COR-L47 (cell line): ENCODE results near the gene SLC38A7.
"Not testable (repeated sequence)": the region's sequence is repeated elsewhere in the genome, so short reads cannot be mapped to it uniquely, and the experiment has no call there.

Experiments used
- DNase-seq: peaks from one replicate; lab custom pipeline; 2025; lab: John Stamatoyannopoulos, UW

The SLC38A7 gene

GRCh38 chr16:58678269-58678668, 6.3 kb downstream of the SLC38A7 start:
- DNase-seq = no peak

DNA sequence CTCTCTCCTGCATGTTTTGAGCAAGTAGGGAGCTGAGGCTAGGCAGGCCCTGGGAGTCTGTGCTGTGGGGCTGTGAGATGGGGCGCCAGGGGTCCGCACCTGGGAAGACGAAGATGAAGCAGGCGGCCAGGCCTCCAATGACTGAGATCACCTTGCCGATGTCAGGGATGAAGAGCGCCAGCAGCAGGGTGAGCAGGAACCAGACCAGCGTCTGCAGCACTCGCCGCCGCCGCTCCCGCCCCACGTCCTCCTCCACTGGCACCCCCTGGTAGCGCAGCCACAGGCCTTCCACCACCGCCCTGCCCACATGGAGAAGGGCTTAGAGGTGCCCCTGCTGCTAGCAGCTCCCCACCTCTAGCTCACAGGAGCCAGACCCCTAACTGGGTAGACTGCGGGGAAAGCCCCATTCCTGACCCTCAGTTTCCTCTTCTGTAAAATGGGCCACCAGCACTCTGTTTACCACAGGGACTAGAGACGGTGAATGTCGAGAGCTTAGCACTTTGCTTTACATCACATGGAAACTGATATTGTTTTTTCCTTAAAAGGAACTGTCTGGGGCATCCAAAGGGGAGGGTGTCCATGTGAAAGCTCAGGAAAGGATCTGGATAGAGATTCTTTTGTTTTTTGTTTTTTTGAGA, 13.5 kb downstream of the SLC38A7 start:
- DNase-seq = no peak

DNA sequence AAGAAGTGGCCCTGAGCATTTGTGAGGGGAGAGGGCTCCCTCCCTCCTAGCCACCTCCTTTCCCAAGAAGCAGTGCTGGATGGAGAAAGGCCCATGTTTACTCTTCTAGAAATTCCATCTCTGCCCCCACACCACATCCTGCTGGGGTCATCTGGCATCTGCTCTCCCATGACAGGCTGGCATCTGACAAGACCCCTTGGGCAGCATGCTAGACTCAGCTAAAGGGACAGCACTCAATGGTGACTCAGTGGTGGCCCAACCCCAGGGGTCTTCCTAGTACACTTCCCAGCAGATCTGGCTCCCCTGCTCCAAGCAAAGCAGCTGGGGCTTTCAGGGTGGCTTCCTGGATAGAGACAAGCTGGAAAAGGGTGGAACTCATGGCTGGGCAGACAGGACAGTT, 14.4 kb downstream of the SLC38A7 start:
- DNase-seq = no peak

GRCh38 chr16:58665200-58665599, 19.4 kb downstream of the SLC38A7 start:
- DNase-seq = no peak

DNA sequence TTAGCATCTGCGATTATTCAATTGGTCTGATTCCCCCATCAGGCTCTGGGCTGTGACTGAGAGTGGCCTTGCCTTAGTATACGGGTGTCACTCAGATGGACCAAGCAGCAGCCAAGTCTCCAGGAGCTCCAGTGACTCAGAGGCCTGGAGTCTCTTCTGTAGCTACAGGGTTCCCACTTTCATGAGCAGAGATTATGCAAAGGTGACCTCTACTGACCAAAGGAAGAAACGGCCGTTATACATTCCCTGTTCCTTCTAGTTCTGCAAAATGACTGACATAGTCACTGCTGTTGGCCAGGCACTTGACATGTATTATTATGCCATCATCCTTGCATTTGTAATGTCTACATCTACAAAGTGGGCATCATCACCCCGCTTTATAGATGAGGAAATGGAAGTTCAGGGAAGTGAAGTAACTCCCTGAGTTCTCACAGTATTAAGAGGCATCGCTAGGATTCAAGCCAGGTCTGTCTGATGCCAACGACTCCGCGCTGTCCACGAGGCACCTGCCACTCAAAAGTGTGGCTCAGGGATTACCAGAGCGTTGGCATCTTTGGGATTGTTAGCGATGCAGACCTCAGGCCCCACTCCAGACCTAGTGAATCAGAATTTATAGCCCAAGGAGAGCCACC, 23.3 kb downstream of the SLC38A7 start:
- peak; percentile 49 for DNase-seq

- not testable (repeated sequence) for DNase-seq
These were observed 24.7 kb downstream of the SLC38A7 start for GRCh38 chr16:58659911-58660310.

DNA sequence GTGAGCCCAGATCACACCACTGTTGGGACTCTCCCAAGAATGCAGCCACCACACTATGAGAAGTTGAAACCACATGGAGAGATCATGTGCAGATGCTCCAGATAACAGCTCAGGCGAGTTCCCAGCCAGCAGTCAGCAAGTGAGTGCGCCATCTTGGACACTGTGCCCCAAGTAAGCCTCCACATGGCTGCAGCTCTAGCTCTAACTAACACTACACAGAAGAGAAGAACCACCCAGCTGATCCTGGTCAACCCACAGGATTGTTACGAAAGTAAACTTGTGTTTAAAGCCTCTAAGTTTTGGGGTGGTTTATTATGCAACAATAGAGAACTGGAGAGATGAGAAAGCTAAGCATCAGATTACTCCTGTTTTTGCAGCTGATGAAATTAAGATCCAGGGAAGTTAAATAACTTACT, 25.8 kb downstream of the SLC38A7 start:
- DNase-seq = no peak

- no peak for DNase-seq
These were observed 27.7 kb downstream of the SLC38A7 start for GRCh38 chr16:58656899-58657298.

- no peak for DNase-seq
These were observed 29.4 kb downstream of the SLC38A7 start for GRCh38 chr16:58655215-58655596.

DNA sequence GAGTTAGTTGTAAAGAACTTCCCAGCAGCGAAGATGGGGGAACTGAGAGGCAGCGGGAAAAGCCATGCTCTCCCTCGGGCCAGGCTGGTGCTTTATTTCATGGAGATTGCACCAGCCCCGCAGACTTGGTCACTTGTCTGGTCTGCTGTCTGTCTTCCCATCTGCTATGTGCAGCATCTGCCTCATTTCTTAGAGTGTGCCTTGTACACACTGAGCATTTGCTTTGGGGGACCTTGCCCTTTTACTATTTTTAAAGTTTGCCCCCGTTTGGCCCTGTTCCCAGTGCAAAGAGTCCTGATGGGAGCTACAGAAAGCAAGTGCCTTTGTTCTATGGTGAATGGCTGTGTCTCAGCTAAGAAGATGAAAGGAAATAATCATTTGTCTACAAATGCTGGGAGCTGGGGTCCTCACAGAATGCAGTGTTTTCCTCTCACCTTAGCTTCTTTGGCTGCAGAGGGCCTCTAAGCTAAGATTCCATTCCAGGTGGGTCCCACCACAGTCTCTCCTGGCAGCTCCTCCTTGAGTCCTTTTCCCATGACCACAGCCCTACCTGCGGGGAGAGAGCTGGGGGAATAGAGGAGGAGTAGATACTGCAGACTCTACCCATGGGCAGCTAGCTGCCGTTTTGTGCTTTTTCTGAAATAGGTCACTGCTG, 29.9 kb downstream of the SLC38A7 start:
- DNase-seq = no peak

- no peak for DNase-seq
These were observed 31.8 kb downstream of the SLC38A7 start for GRCh38 chr16:58652741-58653140.

GRCh38 chr16:58651965-58652348, 32.6 kb downstream of the SLC38A7 start:
- DNase-seq = no peak

- DNase-seq = no peak
These were observed 34.9 kb downstream of the SLC38A7 start for GRCh38 chr16:58649707-58650106.

DNA sequence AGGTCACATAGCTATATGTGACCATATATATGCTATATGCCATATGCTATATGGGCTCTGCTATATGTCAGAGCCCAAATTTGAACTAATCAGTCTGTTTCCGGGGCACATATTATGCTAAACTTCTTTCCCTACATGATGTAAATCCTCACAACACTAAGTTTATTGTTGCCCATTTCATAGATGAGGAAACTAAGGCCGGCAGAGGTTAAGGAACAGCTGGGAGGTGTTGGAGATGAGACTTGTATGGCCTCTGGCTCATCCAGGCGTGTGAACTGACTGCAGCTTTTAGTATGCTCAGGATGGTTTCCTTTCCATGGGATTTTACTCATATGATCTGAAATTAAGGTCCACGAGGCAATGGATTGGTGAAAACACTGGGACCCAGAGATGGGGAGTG, 37.5 kb downstream of the SLC38A7 start:
- no peak for DNase-seq

DNA sequence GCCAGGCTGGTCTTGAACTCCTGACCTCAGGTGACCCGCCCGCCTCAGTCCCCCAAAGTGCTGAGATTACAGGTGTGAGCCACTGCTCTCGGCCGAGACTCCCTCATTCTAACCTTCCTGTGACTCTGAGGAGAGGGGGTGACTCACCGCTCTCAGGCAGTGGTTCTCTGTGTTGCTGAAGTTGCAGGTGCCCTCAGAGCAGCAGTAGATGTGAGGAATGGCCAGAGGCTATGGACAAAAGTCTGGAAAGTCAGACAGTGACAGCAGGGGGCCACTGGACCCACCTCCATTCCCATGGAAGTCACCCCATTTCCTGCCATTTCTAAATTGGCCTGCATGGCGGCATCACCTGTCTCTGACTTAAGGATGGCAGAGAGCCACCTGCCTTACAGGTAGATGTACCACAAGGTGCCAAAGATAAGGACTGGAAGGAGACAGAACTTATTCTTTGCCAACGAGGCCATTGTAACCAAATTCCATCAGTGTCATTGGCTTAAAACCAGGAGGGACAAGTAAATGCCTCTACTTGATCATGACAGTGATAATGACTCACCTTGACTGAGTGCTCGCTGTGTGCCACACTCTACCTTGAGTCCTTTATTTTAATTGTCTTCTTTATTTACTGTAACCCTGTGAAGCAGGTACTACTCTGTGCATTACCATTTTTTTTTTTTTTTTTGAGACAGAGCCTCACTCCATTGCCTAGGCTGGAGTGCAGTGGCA, 39.6 kb downstream of the SLC38A7 start:
- no peak for DNase-seq

DNA sequence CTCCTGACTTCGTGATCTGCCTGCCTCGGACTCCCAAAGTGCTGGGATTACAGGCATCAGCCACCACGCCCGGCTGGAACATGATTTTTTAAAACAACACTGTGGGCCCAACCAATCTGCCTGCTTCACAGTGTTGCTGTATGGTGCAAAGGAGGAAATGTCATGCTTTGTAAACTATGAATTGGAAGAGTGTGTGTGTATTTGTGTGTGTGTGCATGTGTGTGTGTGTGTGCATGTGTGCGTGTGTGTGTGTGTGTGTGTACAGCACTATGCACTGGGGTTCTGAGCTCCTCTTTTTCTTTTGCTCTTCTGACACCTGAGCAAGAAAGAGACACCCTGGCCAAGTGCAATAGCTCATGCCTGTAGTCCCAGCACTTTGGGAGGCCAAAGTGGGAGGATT, 40.5 kb downstream of the SLC38A7 start:
- no peak for DNase-seq

DNA sequence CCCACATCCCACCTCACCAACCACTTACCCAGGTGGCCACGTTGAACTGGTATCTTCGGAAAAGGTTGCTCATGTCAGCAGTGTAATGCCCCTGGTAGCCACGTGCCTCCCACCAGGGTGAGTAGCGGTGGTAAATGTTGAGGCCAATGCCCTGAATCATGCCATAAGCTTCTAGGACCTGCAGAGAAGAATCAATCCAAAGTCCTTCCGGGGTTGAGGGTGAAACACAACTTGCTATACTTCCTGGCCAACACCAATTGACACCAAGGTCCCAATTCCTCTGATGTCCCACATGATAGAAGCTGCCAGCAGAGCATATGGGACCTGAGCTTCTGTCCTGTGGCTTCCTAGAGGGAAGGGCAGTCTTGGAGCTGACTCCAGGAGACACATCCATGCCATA, 43.6 kb downstream of the SLC38A7 start:
- no peak for DNase-seq

DNA sequence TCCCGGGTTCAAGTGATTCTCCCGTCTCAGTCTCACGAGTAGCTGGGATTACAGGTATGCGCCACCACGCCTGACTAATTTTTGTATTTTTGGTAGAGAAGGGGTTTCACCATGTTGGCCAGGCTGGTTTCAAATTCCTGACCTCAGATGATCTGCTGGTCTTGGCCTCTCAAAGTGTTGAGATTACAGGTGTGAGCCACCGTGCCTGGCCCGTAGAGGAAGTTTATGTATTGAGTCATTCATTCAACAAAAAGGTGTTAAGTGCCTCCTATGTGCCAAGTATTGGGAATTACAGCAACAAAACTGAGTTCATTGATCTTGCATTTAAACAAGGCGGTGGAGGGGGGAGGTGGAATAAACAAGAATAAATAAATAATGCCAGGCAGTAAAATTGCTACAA, 44.7 kb downstream of the SLC38A7 start:
- no peak for DNase-seq

- no peak for DNase-seq
These were observed 45.3 kb downstream of the SLC38A7 start for GRCh38 chr16:58639230-58639629.

GRCh38 chr16:58638148-58639036, 46.2 kb downstream of the SLC38A7 start:
- DNase-seq = no peak

DNA sequence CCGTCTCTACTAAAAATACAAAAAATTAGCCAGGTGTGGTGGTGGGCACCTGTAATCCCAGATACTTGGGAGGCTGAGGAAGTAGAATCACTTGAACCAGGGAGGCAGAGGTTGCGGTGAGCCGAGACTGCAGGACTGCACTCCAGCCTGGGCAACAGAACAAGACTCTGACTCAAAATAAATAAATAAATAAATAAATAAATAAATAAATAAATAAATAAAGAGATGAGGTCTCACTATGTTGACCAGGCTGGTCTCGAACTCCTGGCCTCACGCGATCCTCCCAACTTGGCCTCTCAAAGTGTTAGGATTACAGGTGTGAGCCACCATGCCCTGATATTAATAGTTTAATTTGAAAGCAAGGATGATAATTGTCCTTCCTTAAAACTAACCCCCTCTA, 47.5 kb downstream of the SLC38A7 start:
- DNase-seq = not testable (repeated sequence)

GRCh38 chr16:58636466-58636865, 48.1 kb downstream of the SLC38A7 start:
- DNase-seq = no peak
